ENCODE data around the gene ZNF652.

DNA sequence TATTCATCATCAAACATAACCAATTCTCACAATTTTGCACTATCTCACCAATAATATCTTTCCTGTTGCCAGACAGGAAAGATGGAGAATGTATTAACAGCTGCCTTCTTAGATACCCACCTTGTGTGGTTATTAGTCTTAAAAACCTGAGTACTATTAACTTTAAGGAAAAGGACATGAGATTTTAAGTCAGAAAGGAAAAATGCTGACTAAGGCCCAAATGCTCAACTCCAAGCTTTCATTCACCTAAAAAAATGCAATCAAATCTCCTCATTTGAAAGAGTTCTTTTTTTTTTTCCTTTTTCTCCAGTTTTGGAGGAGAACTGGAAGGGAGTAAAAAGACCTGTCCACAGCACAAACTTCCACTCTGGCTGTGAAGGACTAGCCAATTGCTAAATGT is 70.1 kb downstream of the ZNF652 start:
- no peak for TF ChIP-seq POLR2A (IDR thresholded peaks at IDR 0.05; ENCODE audit: low read length)
- no peak for TF ChIP-seq GATA1 (IDR thresholded peaks at IDR 0.05; ENCODE audit: low read depth, low read length)
